ENCODE measurements around the gene RNF126.

- TF ChIP-seq GATA2 (IDR thresholded peaks at IDR 0.05; ENCODE audit: low read depth, low read length) (no peak), GATA3 (IDR thresholded peaks at IDR 0.05; ENCODE audit: low read depth, low read length) (no peak)
These were observed 1.4 kb downstream of the RNF126 start for GRCh38 chr19:661427-662196.

Data from SH-SY5Y (cell line).